Small intestine (tissue), 7 donors: ENCODE results near the gene BEND5. TPM values are rescaled to one million over a fixed set of nuclear protein-coding genes. Genes with fewer than 3 reads are reported as not detected.

Experiments
- DNase-seq, 2 donors: peaks; one replicate each; pipeline versions ENCODE4 v3.0.0 to v3.0.0-alpha.2; 2013
- FAIRE-seq: peaks from 2 replicates; lab custom pipeline; 2012; peaks lifted over from hg19 to GRCh38; lab: Jason Lieb, UNC
- H3K27ac ChIP-seq, 3 donors: one replicate each; pipeline ENCODE4 v1.5.1; 2013; ENCODE audit warnings: low read length in 2 of 3, mild to moderate bottlenecking in 2 of 3, control low read depth in 1 of 3, inconsistent platforms in 1 of 3, low read depth in 1 of 3, moderate library complexity in 1 of 3
- H3K27me3 ChIP-seq, 3 donors: one replicate each; pipeline ENCODE4 v1.6.1; 2013; ENCODE audit warnings: low read length in 3 of 3, inconsistent platforms in 1 of 3; ENCODE audit not compliant: control insufficient read depth in 3 of 3, insufficient read depth in 3 of 3
- H3K36me3 ChIP-seq, 3 donors: one replicate each; pipeline ENCODE4 v1.6.1; 2013; ENCODE audit warnings: low read length in 3 of 3, inconsistent platforms in 1 of 3, low read depth in 1 of 3, mild to moderate bottlenecking in 1 of 3, moderate library complexity in 1 of 3; ENCODE audit not compliant: control insufficient read depth in 3 of 3, insufficient read depth in 2 of 3
- H3K4me1 ChIP-seq, 3 donors: one replicate each; pipeline ENCODE4 v1.6.1; 2013; ENCODE audit warnings: low read length in 2 of 3, inconsistent platforms in 1 of 3, low read depth in 1 of 3, mild to moderate bottlenecking in 1 of 3, moderate library complexity in 1 of 3; ENCODE audit not compliant: control insufficient read depth in 3 of 3, insufficient read depth in 2 of 3
- H3K4me3 ChIP-seq, 3 donors: one replicate each; pipeline ENCODE4 v1.5.1; 2013; ENCODE audit warnings: low read length in 3 of 3, control low read depth in 1 of 3, inconsistent platforms in 1 of 3, low read depth in 1 of 3, mild to moderate bottlenecking in 1 of 3, moderate library complexity in 1 of 3
- H3K9me3 ChIP-seq, 2 donors: one replicate each; pipeline ENCODE4 v1.6.1; 2013; ENCODE audit warnings: low read depth in 1 of 2, low read length in 1 of 2; ENCODE audit not compliant: control insufficient read depth in 2 of 2, insufficient read depth in 1 of 2
- WGBS, 3 donors: extraction: QIAGEN DNeasy Blood & Tissue Kit; methylation state at CpG; one replicate each; pipeline ENCODE4 v1.1.7; 2013; 5-methylcytosine and 5-hydroxymethylcytosine counted together
- polyA plus RNA-seq, 4 donors: library from polyadenylated mRNA; stranded (reverse) in 3 of 4; unstranded in 1 of 4; fragments of 200-250 nt in 3 of 4; fragments of 120-200 nt in 1 of 4; gene quantifications; one replicate each; pipeline versions ENCODE4 v1.2.1 to v1.2.3, GENCODE V29; 2013
- donor health status: healthy with polysubstance abuse.
- donor health status: control.
- donor health status: control.
- donor health status: Bipolar disorder and iron deficiency.
- donor health status: healthy.

BEND5 gene
- polyA plus RNA-seq, 4 donors = 0.45 to 4.7 (median 2.9) TPM

GRCh38 chr1:48692235-48692634, 84.5 kb downstream of the BEND5 start:
- H3K4me1 ChIP-seq = peaks cover 0 to 2% (median 0%) of the 10 kb centered on the region in 3 donors
- peaks cover 0 to 14% (median 0%) of the 10 kb centered on the region in 3 donors for H3K27me3 ChIP-seq
- no peaks in the 10 kb centered on the region for H3K9me3 ChIP-seq
- DNase-seq (no peak), FAIRE-seq (no peak)
- H3K27ac ChIP-seq = no peak overlapping the region
- H3K36me3 ChIP-seq = no peaks in the 10 kb centered on the region
- no peak overlapping the region for H3K4me3 ChIP-seq
- WGBS, 3 donors = 84 to 87% (median 86%) methylated on average over 9 of the region's 9 CpGs

DNA sequence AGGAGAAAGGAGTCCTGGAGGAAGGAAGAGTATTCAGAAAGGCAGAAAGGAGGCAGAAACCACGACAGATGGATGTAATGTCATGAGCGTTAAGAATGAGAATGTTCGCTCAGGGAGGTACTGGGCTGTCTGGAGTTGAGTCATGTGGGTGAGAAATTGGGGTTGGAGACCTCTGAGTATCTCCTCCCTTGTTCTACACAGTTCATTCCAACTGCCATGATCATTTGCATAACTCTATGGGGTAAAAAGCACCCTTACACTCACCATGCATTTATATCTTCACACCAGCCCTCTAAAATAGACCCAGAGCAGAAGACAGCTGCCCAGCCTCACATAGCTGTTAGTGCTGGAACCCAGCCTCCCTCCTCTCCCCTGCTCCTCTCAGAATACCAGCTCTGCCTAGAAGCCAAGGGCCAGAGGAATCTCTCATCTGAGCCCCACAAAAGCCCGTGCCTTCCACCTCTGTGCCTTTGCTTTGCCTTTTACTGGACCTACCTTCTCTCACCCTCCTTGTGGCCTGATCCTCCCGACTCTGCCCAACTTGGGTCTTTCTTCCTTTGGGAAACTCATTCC, 85.2 kb downstream of the BEND5 start:
- DNase-seq (no peak), FAIRE-seq (no peak)
- Histone ChIP-seq H3K9me3 (no peaks in the 10 kb centered on the region), H3K27ac (no peak overlapping the region), H3K27me3 (peaks cover 0 to 14% (median 0%) of the 10 kb centered on the region in 3 donors), H3K4me1 (peaks cover 0 to 2% (median 0%) of the 10 kb centered on the region in 3 donors), H3K4me3 (no peak overlapping the region), H3K36me3 (no peaks in the 10 kb centered on the region)
- WGBS, 3 donors = 76 to 82% (median 80%) methylated on average over 5 of the region's 5 CpGs

- Histone ChIP-seq H3K4me1 (peaks cover 0 to 2% (median 0%) of the 10 kb centered on the region in 3 donors), H3K36me3 (no peaks in the 10 kb centered on the region), H3K27me3 (peaks cover 0 to 10% (median 0%) of the 10 kb centered on the region in 3 donors), H3K4me3 (no peak overlapping the region), H3K9me3 (no peaks in the 10 kb centered on the region), H3K27ac (no peak overlapping the region)
- 59 to 65% (median 61%) methylated on average over 3 of the region's 3 CpGs for WGBS, 3 donors
- FAIRE-seq (no peak), DNase-seq (no peak)
Observed at GRCh38 chr1:48688102-48688760, 88.5 kb downstream of the BEND5 start.

DNA sequence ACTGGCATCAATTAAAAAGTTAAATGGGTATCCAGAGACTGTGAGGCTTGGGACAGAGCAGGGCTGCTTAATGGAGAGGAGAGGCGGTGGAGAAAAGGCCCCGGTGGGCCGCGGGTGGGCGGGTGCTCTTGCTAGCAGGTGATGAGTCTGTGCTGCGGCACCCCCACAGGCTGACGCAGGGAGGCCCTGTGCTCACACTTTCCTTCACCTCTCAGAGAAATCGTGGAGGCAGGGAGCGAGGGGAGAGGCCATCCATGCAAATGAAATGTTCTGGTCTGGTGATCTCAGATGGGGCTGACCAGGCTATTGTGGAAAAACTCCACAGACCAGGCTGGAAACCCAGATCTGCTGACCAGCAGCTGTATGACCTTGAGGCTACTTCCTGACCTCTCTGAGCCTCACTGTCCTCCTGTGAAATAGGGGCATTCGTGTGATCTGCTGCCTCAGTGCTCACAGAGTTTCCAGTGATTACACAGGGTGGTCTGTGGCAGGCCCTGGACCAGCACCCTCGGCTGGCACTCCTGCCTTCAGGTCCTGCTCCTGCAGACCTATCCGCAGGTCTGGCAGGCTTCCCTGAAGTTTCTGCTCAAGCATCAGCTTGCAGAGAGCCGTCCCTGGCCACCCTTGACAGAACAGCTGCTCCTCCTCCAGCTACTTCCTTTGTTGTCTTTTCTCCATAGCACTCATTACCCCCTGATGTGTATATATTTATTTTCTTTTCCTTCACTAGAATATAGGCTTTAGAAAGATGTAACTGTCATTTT, 89.2 kb downstream of the BEND5 start:
- Histone ChIP-seq H3K36me3 (no peaks in the 10 kb centered on the region), H3K27ac (no peak overlapping the region), H3K4me1 (peaks cover 0 to 2% (median 0%) of the 10 kb centered on the region in 3 donors), H3K9me3 (no peaks in the 10 kb centered on the region), H3K27me3 (peaks cover 0 to 4% (median 0%) of the 10 kb centered on the region in 3 donors), H3K4me3 (no peak overlapping the region)
- 79 to 87% (median 80%) methylated on average over 13 of the region's 13 CpGs for WGBS, 3 donors
- DNase-seq = no peak
- no peak for FAIRE-seq

- Histone ChIP-seq H3K4me3 (no peak overlapping the region), H3K4me1 (peaks cover 0 to 3% (median 0%) of the 10 kb centered on the region in 3 donors), H3K36me3 (no peaks in the 10 kb centered on the region), H3K27ac (no peak overlapping the region), H3K27me3 (no peaks in the 10 kb centered on the region), H3K9me3 (no peaks in the 10 kb centered on the region)
- no peak for DNase-seq
- FAIRE-seq = no peak
- 70 to 84% (median 73%) methylated on average over 5 of the region's 5 CpGs for WGBS, 3 donors
Observed at GRCh38 chr1:48686159-48686558, 90.5 kb downstream of the BEND5 start.

- H3K4me3 ChIP-seq = no peak overlapping the region
- no peak for DNase-seq
- H3K36me3 ChIP-seq = no peaks in the 10 kb centered on the region
- no peaks in the 10 kb centered on the region for H3K9me3 ChIP-seq
- no peak overlapping the region for H3K27ac ChIP-seq
- H3K4me1 ChIP-seq = peaks cover 0 to 8% (median 5%) of the 10 kb centered on the region in 3 donors
- H3K27me3 ChIP-seq = no peaks in the 10 kb centered on the region
- WGBS, 3 donors = 94 to 100% (median 96%) methylated on average over 4 of the region's 4 CpGs
- no peak for FAIRE-seq
Observed at GRCh38 chr1:48684381-48684780, 92.3 kb downstream of the BEND5 start.

GRCh38 chr1:48683839-48684238, 92.9 kb downstream of the BEND5 start:
- DNase-seq (no peak), FAIRE-seq (no peak)
- no peaks in the 10 kb centered on the region for H3K9me3 ChIP-seq
- no peaks in the 10 kb centered on the region for H3K36me3 ChIP-seq
- no peak overlapping the region for H3K27ac ChIP-seq
- peaks cover 0 to 8% (median 8%) of the 10 kb centered on the region in 3 donors for H3K4me1 ChIP-seq
- 72 to 87% (median 83%) methylated on average over 3 of the region's 3 CpGs for WGBS, 3 donors
- H3K27me3 ChIP-seq = no peaks in the 10 kb centered on the region
- H3K4me3 ChIP-seq = no peak overlapping the region

GRCh38 chr1:48681476-48682305, 95.0 kb downstream of the BEND5 start:
- DNase-seq = no peak
- no peaks in the 10 kb centered on the region for H3K9me3 ChIP-seq
- H3K36me3 ChIP-seq = no peaks in the 10 kb centered on the region
- H3K27me3 ChIP-seq = no peaks in the 10 kb centered on the region
- H3K4me1 ChIP-seq = peaks cover 0 to 15% (median 13%) of the 10 kb centered on the region in 3 donors
- H3K27ac ChIP-seq = no peak overlapping the region
- 65 to 74% (median 71%) methylated on average over 4 of the region's 4 CpGs for WGBS, 3 donors
- H3K4me3 ChIP-seq = no peak overlapping the region
- no peak for FAIRE-seq
